ENCODE measurements around the gene PSME3.

Gene PSME3

GRCh38 chr17:42832934-42833766 lies at the start of gene PSME3:
Gene PSME3 (plus strand): TSS chr17:42833397. CDS start chr17:42833632, 235 bp downstream.
- DNase-seq (ENCODE audit: low read depth in 2 of 2): peak; percentile 49 to 58

GRCh38 chr17:42783791-42784138 lies 49.4 kb upstream of the PSME3 start:
- no peak for DNase-seq (ENCODE audit: low read depth in 2 of 2)

- DNase-seq (ENCODE audit: low read depth in 2 of 2): no peak
Observed at GRCh38 chr17:42784409-42784808, 48.8 kb upstream of the PSME3 start.

- no peak for DNase-seq (ENCODE audit: low read depth in 2 of 2)
Observed at GRCh38 chr17:42784811-42785592, 48.2 kb upstream of the PSME3 start.

- DNase-seq (ENCODE audit: low read depth in 2 of 2): no peak
Observed at GRCh38 chr17:42787266-42787665, 45.9 kb upstream of the PSME3 start.

- DNase-seq (ENCODE audit: low read depth in 2 of 2): no peak
Observed at GRCh38 chr17:42791948-42792347, 41.2 kb upstream of the PSME3 start.

GRCh38 chr17:42792545-42792944 lies 40.7 kb upstream of the PSME3 start:
- no peak for DNase-seq (ENCODE audit: low read depth in 2 of 2)

- no peak for DNase-seq (ENCODE audit: low read depth in 2 of 2)
Observed at GRCh38 chr17:42795061-42795460, 38.1 kb upstream of the PSME3 start.

GRCh38 chr17:42795465-42795864 lies 37.7 kb upstream of the PSME3 start:
- DNase-seq (ENCODE audit: low read depth in 2 of 2): no peak

- no peak for DNase-seq (ENCODE audit: low read depth in 2 of 2)
Observed at GRCh38 chr17:42796066-42796758, 37.0 kb upstream of the PSME3 start.

- DNase-seq (ENCODE audit: low read depth in 2 of 2): no peak
Observed at GRCh38 chr17:42797067-42798007, 35.9 kb upstream of the PSME3 start.

- no peak for DNase-seq (ENCODE audit: low read depth in 2 of 2)
Observed at GRCh38 chr17:42798011-42798382, 35.2 kb upstream of the PSME3 start.

GRCh38 chr17:42798383-42799380 lies 34.5 kb upstream of the PSME3 start, which contains the start of the genes CNTD1 and COA3:
Gene CNTD1 (plus strand): TSS chr17:42798861. CDS start chr17:42799068, 207 bp downstream.
Gene COA3 (minus strand): TSS chr17:42798704. CDS start chr17:42798681, 23 bp downstream.
- peak; percentile 50 to 55 for DNase-seq (ENCODE audit: low read depth in 2 of 2)

- DNase-seq (ENCODE audit: low read depth in 2 of 2): no peak
Observed at GRCh38 chr17:42803074-42803883, 29.9 kb upstream of the PSME3 start.

- no peak for DNase-seq (ENCODE audit: low read depth in 2 of 2)
Observed at GRCh38 chr17:42804918-42805367, 28.3 kb upstream of the PSME3 start.

GRCh38 chr17:42806249-42806648 lies 26.9 kb upstream of the PSME3 start:
- DNase-seq (ENCODE audit: low read depth in 2 of 2): no peak

- DNase-seq (ENCODE audit: low read depth in 2 of 2): peak; percentile 26 to 28
Observed at GRCh38 chr17:42809250-42809649, 23.9 kb upstream of the PSME3 start.

GRCh38 chr17:42814633-42815399 lies 18.4 kb upstream of the PSME3 start:
- DNase-seq (ENCODE audit: low read depth in 2 of 2): peak; percentile 45 to 47
